Peyer's patch (tissue), 4 donors: ENCODE data around the gene CYSTM1.

Experiments
- POLR2A ChIP-seq, 2 donors: fragments of 450-650 bp; IDR thresholded peaks; one replicate each; pipeline ENCODE4 v1.5.1; 2017; ENCODE audit warnings: antibody characterized with exemption in 2 of 2, mild to moderate bottlenecking in 2 of 2, moderate library complexity in 2 of 2
- TF ChIP-seq, protein P1 (sequence below), 6 experiments: fragments of 450-650 bp in 4 of 6; fragments of 200-600 bp in 2 of 6; sonication (generic) in 1 of 6; IDR thresholded peaks; one replicate each; pipeline ENCODE4 v1.5.1; 2017 to 2019; ENCODE audit warnings: antibody characterized with exemption in 6 of 6, mild to moderate bottlenecking in 3 of 6, moderate library complexity in 1 of 6

DNA sequence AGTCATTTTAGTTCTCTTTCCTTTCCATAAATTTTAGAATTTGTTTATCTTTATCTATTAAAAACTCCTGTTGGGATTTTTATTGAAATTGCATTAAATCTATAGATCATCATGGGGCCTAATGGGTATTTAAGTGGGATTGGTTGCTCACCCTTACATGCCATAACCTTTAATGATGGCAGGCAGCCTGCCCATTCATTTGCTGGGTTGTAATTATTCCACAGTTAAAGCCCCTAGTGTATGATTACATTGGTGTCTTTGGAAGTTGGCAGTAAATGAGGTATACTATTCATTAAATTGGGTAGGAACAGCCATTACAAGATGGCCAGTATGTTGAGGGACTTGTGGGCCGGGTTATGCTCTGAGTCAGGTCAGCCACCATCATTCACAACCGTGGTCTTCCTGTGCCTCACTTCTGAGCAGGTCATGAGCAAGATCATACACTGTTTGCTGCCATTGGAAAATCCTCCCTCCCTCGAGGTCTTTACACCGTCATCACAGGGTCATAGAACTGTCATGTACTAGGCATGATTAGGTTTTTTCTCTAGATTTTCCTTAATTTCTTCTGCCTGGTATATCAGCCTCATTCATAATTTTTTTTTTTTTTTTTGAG is 59.5 kb downstream of the CYSTM1 start:
- TF ChIP-seq, protein P1, sequence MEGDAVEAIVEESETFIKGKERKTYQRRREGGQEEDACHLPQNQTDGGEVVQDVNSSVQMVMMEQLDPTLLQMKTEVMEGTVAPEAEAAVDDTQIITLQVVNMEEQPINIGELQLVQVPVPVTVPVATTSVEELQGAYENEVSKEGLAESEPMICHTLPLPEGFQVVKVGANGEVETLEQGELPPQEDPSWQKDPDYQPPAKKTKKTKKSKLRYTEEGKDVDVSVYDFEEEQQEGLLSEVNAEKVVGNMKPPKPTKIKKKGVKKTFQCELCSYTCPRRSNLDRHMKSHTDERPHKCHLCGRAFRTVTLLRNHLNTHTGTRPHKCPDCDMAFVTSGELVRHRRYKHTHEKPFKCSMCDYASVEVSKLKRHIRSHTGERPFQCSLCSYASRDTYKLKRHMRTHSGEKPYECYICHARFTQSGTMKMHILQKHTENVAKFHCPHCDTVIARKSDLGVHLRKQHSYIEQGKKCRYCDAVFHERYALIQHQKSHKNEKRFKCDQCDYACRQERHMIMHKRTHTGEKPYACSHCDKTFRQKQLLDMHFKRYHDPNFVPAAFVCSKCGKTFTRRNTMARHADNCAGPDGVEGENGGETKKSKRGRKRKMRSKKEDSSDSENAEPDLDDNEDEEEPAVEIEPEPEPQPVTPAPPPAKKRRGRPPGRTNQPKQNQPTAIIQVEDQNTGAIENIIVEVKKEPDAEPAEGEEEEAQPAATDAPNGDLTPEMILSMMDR (IDR thresholded peaks at IDR 0.05), result no peak
- TF ChIP-seq POLR2A (IDR thresholded peaks at IDR 0.05), result no peak
